GM21423 (cell line): Measurements from ENCODE around the gene RPLP2.

Source experiments
- ATAC-seq: cut with Tn5 transposase; IDR thresholded peaks from one replicate; pipeline ENCODE4 v1.9.1; 2021; ENCODE audit warnings: mild to moderate bottlenecking, moderate library complexity; ENCODE audit not compliant: unreplicated experiment

RPLP2 gene

DNA sequence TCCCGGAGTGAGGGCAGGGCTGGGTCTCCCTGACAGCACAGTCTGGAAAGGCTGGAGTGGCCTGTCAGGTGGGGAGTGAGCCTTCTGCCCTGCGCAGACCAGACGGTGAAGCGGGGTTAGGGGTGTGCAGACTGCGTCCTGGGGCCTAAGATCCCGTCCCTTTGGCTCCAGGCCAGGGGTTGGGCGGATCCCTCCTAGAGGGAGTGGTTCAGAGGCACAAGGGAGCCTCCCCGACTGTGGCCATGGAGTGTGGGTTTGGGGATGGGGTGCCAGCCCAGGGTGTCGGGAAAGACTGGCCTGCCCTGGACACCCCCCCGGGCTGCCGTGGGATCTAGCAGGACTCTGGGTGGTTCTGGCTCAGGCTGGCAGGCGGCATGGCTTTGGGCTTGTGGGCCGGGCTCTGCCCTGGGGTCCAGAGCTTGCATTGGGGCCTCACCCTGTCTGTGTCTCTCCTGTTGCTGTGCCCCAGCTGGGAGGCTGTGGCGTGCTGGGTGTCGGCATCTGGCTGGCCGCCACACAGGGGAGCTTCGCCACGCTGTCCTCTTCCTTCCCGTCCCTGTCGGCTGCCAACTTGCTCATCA is 52.4 kb downstream of the RPLP2 start:
- ATAC-seq = no peak
